OCI-M1 (cell line): ENCODE results near the gene ERCC6L2.
A peak's percentile ranks its signal among the peaks of the same experiment; 100 is the strongest.

ENCODE experiments used
- DNase-seq: peaks from one replicate; lab custom pipeline; 2025; lab: John Stamatoyannopoulos, UW

The ERCC6L2 gene

DNA sequence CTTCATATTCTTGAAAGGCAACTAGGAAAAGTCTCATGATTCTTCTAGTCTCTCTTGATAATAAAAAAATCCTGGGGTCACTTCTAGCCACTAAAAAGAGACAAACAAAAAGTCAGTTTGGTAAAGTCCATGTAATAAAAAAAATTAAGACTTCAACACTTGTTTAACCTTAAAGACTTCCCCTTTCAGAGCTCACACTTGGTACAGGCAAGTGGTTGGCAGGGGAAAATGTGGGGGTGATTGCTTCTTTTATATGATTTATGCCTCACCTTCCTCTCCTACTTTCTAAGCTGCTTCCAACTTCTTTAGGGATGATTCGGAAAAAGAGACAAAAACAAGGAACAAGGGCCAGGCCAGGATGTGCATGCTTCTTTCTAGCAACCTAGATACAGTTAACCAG, 5.1 kb upstream of the ERCC6L2 start:
- no peak for DNase-seq

DNA sequence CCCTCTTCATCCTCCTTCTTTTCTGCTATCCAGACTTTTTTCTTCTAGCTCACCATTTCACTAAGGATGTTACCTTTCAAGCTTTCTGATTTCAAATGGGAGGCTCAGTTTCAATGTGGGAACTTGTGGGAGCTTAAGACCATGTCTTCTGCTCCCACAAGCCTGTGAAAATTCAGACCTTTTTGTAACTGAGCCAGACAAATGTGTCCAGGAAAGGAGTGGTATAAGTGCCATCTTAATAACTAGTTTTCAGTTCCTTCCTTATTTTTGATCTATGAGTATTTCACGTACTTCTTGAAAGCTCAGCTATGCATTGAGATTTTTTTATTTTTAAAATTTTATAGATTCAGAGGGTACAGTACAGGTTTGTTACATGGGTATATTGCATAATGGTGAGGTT, 4.6 kb upstream of the ERCC6L2 start:
- no peak for DNase-seq

DNA sequence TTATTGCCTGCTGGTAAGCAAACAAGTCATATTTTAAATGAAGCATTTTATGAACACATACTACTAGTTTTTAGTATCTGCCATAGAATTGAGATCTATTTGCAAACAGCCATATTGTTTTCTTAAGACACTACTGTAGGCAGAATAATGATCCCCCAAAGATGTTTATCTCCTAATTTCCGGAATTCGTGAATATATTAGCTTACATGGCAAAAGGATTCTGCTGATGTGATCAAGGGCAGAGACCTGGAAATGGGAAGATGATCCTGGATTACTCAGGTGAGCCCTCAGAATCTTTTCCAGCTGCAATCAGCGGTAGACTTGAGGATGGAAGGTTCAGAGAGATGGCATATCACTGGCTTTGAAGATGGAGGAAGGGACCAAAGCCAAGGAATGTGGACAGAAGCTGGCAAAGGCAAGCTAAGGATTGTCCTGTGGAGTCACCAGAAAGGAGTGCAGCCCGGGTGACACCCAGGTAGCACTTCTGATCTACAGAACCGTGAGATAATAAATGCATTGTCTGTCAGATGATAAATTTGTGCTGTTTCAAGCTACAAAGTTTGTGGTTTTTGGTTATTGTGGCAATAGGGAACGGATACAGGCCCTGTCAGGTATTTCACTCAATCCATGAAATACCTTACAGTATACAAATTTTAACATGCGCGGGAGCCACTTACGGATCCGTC, 1.0 kb upstream of the ERCC6L2 start:
- DNase-seq = no peak

DNA sequence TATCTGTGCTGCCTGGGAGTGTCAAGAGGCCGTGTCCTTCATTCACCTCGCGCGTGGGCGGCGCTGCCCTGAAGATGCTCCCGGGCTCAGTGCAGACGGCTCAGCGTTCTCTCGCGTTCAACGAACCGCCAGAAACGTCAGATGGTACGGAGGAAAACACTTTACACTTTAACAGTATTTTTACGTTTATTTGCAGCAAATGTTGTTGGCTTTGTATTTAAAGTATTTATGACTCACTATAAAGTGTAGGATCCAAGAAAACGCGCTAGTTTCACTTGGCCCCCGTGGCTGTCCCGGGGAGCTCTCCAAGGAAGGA, 544 bp upstream of the ERCC6L2 start:
- peak; percentile 61 for DNase-seq

DNA sequence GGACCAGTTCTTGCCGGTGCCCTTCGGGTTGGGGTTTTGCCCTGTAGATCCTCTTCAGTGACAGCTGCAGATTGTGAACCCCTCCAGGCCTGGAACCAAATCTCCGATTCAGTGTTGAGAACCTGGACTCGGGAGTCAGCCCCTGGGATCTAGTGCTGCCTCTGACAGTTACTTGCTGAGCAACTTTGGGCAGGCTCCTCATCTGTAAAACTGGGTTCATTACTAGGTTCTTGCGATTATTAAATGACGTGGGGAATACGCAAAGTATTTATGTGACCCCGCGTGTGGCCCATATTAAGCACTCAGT, 600 bp downstream of the ERCC6L2 start:
- DNase-seq = no peak

DNA sequence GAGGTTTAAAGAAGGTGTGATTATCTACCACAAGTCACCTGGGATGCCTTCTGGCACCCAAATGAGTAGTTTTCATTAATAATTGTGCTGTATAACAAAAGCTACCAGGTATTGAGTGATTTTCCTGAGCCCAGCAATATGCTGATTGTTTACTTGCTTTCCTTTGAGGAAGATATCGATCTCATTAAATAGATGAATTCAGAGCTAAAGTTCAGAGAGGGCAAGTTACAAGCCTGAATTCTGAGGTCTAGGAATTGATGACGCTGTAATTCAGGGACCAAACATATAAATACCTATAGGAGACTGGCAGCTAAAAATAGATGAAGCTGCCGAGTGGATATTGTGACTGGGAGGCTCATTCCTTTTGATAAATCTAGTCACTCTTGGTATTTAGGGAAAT, 1.1 kb downstream of the ERCC6L2 start:
- peak; percentile 57 for DNase-seq

DNA sequence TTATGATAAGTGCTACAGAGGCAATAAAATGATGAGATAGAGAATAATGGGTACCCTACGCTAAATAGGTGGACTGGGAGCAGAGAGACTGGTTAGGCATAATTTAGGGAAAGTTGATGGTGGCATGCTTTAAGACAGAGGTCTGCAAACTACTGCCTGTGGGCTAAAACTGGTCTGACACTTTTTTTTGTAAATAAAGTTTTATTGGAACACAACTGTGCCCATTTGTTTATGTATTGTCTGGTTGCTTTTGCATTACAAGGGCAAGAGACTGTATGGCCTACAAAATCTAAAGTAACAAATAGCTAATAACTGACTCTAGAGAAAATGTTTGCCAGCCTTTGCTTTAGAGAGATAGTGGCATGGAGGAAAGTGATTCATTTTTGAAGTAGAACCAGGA, 2.5 kb downstream of the ERCC6L2 start:
- no peak for DNase-seq

DNA sequence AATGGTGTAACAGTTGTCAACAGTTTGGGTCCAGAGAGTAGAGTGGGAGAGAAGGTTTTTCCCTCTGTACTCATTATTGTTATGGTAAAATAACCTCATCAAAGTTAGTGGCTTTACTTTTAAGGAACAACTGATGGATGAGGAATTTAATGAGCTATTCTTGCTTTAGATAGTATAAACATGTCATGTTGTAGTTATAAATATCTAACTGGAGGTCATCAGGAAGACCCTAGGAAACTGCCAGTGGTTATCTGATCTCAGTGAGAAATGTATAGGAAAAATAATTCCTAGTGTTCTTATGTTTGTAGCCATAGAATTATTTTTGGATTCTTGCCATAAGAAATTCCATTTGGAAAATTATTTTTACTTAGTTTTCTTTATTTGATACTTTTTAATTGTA, 4.1 kb downstream of the ERCC6L2 start:
- no peak for DNase-seq

DNA sequence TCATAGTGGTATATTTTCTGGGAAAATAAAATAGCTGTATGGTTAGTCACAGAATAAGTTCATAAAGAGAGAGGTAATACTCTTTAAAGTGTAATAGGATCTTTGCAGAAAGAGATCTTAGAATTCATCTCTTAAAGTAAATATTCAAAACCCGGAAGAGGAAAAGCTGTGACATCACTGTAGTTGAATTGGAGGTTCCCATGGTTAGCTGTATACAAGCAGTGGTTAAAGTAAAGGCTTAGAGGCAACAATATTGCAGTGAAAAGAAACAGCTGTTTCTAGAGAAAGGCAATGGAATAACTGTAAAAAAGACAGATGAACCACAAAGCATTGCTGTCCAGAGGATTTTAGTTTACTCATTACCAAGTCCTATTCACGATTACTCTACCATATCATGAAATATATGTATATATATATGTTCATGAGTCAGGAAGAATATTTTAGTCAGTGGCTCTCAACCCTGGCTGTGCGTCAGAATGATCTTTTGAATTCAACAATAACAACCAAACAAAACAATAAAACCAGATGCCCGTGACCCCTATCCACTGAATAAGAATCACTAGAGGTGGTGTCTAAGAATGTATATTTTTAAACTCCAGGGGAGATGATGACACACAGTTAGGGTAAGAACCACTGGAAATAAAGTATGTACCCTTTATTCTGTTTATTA, 4.7 kb downstream of the ERCC6L2 start:
- no peak for DNase-seq

DNA sequence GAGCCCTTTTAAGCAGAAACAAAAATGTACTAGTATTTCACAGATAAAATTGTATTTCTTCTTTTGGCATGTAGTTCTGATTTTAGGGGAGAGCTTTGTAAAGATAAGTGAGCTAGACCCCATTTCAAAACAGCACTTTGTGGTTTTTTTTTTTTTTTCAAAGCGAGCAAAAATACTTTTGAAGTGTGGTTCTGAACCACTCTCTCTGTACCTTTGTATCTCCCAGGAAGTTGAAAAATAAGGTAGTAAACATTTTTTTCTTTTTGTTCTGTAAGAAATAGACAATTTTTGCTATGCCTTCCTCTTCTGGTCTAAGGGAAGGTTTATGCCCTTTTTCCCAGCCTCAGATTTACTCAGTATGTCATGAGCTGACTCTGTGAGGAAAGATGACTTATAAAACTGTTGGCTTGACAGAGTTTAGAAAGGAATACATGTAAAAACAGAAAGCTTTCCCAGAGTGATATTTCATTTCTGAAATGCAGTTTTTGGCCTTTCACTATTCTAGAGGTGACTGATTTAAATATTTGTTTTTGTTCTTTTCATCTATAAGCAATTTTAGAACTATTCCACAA, 12.5 kb downstream of the ERCC6L2 start:
- DNase-seq = no peak

DNA sequence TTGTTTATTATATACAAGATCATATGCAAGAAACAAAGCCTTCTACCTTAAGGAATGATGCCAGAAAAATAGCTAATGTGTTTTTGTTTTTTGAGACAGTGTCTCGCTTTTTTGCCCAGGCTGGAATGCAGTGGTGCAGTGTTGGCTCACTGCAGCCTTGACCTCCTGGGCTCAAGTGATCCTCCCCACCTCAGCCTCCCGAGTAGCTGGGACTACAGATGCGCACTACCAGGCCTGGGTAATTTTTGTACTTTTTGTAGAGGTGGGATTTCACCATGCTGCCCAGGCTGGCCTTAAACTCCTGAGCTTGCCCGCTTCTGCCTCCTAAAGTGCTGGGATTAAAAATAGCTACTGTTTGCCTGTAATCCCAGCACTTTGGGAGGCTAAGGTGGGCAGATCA, 15.1 kb downstream of the ERCC6L2 start:
- DNase-seq = no peak

DNA sequence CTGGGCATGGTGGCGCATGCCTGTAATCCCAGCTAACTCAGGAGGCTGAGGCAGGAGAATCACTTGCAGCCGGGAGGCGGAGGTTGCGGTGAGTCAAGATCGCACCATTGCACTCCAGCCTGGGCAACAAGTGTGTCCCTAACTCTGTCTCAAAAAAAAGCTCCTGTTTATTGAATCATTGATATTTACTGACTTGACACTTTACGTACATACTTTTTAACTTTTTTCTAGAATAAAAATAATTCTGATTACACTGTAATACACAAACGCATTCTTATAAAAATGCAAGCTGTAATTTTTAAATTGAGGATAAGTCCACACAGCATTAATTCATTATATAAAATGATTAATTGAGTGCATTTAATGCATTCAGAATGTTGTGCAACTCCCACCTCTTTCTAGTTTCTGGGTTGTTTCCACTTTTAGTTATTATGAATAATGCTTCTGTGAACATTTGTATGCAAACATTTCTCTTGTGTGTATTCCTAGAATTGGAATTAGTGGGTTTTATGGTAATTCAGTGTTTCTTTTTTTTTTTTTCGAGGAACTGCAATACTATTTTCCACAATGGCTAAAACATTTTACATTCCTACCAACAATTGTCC, 15.7 kb downstream of the ERCC6L2 start:
- DNase-seq = no peak

DNA sequence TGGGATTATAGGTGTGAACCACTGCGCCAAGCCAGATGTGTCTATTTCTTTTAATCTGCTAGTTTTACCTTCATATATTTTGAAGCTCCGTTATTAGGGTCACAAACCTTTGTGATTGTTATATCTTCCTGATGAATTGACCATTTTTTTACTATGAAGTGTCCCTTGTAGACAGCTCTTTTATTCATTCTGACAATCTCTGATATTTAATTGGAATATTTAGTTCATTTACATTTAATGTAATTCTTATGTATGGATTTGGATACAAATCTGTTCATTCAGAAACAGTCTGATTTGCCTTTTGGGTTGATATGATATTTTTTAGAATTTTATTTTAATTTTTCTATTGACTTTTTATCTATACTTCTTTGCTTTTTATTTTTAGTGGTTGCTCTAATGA, 17.2 kb downstream of the ERCC6L2 start:
- DNase-seq = no peak

DNA sequence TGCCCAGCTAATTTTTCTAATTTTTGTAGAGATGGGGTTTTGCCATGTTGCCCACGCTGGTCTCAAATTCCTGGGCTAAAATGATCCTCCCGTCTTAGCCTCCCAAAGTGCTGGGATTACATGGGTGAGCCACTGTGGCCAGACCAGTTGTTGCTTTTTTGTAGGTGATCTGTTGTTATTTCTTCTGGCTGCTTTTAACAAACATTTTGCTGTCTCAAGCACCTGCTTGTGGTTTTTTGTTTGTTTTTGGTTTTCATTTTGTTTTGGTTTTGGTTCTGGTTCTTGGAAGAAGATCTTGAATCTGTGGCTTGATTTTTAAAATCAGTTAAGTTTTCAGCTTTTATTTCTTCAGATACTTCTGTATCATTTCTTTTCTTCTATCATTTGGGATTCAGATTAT, 21.1 kb downstream of the ERCC6L2 start:
- no peak for DNase-seq

DNA sequence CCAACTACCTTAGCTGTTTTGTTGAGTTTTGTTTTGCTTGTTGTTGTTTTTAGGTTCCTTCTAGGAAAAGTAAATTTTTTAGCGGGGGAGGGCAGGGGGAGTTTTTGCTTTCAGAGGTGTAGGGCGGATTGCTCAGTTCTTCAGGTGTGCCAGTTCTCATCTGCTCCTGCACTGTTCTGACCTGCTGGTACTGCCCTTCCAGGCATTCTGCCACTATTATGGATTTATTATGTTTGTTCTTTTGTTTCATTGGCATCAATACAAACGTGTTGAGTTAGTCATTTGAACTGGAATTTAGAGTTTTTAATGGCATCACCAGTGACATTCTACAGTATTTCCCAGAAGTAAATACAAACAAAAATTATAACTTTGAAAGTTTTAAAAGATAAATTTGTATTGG, 26.0 kb downstream of the ERCC6L2 start:
- DNase-seq = no peak

DNA sequence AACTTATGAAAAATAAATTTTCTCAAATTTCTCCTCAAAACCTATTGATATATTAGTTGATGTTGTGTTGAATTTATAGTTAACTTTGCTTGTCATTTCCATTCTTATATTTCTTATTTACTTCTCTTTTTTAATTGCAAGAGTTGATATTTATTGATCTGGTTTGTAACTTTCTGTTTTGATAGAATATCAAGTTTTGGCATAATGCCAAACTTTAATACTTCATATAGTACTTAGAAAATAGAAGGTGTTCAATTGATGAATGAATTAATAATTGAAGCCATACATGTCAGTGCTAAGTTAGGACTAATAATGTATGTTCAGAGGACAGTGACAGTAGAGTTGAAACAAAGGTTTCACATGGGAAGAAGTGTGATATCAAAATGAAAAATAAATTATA, 27.9 kb downstream of the ERCC6L2 start:
- DNase-seq = no peak

DNA sequence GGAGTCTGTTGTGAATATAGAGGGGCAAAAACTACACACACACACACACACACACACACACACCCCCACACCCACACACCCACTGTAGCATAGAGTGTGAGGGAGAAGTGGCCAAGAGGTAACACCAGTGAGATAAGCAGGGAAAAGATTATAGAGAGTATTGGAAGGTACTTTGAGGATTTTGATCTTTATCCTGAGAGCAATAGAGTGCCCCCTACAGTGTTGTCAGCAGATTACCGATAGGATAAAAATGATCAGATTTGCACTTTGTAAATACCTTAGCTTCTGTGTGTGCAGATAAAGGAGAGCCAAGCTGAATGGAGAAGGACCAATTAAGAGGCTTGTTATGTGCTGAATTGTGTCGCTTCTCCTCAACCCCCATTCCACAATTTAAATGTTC, 32.3 kb downstream of the ERCC6L2 start:
- peak; percentile 21 for DNase-seq

DNA sequence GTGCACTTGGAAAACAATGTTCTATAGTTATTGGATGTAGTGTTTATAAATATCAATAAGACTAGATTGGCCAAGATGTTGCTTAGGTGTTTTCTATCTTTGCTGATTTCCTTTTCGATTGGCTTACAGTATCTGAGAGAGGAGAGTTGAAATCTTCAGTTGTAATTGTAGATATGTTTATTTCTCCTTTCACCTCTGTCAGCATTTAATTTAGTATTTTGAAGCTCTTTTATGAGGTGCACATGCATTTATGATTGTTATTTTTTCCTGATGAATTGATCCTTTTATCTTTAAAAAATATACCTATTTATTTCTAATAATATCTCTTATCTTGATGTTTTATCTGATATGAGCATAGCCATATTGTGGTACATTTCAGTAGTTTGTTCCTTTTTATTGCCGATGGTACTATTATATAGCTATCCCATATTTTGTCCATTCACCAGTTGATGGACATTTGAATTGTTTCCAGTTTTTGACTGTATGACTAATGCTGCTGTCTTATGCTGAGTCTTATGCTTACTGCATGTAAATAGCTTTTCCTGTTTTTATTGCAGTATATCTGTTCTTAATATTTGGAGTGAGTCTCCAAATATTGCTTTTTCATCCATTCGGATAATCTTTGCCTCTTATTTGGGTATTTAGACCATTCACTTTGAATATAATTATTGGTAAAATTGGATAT, 34.7 kb downstream of the ERCC6L2 start:
- no peak for DNase-seq

DNA sequence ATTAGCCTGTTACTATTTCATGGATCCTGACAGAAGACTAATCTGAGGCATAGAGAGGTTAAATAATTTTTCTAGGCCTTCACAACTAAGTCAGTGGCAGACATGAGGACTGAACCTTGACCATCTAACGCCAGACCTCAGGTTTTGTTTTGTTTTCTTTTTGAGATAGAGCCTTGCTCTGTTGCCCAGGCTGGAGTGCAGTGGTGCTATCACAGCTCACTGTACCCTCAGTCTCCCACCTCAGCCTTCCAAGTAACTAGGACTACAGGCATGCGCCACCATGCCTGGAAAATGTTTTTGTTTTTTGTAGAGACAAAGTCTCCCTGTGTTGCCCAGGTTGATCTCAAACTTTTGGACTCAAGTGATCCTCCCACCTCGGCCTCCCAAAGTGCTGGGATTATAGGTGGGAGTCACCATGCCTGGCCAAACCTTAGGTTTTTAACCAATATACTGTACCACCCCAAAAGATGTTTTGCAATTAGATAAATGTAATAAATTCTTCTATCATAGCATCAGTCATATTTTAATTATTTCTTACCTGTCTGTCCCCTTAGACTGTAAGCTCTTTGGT, 35.4 kb downstream of the ERCC6L2 start:
- DNase-seq = no peak

DNA sequence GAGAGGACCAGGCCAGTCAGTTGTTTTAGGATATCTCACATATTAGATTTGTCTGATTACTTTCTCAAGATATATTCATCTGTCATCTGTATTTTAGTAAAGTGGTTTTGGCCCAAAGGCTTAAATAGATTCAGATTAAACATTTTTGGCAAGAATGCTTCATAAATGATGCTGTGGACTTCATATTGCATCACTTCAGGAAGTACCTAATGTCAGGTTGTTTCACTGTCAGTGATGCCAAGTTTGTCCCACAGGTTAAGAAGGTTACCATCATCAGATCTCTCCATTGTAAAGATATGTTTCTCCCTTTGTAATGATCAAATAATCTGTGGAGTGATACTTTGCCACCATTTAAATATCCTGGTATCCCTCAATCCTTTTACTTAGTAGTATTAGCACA, 37.3 kb downstream of the ERCC6L2 start:
- DNase-seq = no peak

DNA sequence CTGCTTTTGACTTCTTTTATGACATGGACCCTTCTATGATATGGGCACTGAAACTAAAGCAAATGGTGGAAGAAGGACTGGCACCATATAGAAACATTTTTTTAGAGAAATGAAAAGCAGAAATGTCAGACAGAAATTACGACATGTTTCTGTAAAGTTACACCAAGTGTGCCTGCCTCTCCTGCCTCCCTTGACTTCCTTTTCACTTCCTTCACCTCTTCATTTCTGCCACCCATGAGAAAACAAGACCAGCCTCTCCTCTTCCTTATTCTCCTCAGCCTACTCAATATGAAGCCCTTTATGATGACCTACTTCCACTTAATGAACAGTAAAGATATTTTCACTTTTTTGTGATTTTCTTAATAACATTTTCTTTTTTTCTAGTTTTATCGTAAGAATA, 44.5 kb downstream of the ERCC6L2 start:
- DNase-seq = no peak

DNA sequence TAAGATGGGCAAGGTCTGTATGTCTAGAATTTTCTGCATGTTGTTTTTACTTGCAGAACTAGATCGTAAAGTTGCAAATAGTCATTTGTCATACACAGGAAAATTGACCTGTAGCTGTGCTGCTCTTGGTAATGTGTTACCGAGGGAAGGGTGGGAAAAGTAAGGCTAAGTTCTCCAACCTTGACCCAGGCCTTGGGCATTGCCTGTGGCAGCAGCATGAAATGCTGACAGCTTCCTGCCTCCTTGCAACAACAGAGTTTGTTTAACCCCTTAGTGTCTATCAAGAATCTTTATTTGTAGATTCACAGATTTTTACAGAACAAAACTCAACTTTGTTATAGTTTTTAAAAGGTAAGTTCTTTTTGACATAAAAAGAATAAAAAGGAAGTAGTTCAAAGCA, 48.3 kb downstream of the ERCC6L2 start:
- no peak for DNase-seq

DNA sequence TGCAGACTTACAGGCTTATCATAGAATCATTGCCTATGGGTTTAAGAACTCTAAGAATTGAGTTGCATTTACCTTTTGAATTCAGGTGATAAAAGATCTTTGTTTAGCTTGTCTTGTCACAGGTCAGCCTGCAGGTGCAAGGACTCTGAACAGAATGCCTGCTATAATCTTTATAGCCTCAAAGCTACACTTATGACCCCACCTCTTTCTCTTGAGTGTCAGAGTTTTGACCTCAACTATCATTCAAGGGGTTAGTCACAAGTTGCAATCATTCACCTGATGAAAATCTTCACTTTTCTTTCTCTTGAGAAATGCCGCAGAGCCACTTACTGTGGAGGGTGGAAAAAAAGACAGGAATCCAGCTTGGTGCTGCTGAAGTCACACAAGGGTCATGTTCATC, 49.5 kb downstream of the ERCC6L2 start:
- DNase-seq = no peak
